ENCODE measurements around the gene COL18A1. TPM values are rescaled to one million over a fixed set of nuclear protein-coding genes. Genes with fewer than 3 reads are reported as not detected.

COL18A1 gene
- polyA plus RNA-seq, 1 of the 3 experiments (the other 2 are of a cell fraction), result 118 TPM

DNA sequence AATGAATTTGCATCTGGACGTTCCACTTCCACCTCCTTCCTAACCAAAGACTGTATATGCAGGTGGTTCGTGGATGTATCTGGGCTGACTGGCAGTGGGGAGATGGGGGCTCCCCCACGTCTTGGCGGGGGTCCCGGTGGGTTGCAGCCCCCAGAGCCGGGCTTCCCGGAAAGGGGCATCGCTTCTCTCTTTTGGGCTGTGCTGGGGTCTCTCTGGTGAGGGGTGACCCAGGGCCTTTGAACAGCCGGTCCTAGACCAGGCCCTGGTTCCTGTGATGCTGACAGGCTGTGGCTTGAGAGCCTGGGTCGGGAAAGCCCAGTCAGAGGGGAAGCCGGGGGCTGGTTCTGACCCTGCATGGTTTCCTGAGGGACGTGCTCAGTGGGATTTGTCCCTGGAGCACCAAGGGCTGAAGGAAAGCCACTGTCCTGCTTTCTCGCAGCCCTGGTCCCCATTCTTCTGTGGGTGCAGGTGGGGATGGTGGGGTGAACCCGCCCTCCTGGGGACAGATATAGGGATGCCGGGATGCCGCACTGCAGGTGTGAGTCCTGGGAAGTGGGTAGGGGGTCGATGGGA is 29.8 kb downstream of the COL18A1 start:
- H4K20me1 ChIP-seq (ENCODE audit: insufficient read depth), result peaks cover 45% of the 10 kb centered on the region
- TF ChIP-seq ZBTB33 (IDR thresholded peaks at IDR 0.05; ENCODE audit: borderline replicate concordance, low read depth) (no peak), RFX5 (IDR thresholded peaks at IDR 0.05; ENCODE audit: low read length) (no peak), RAD21 (IDR thresholded peaks at IDR 0.05; ENCODE audit: low read length) (no peak), EP300 (IDR thresholded peaks at IDR 0.05; ENCODE audit: borderline replicate concordance in 1 of 2, low read depth in 1 of 2, low read length in 1 of 2) (no peak), FOSL2 (IDR thresholded peaks at IDR 0.05; ENCODE audit: borderline replicate concordance, low read depth) (no peak), RCOR1 (IDR thresholded peaks at IDR 0.05; ENCODE audit: low read length) (no peak), CHD2 (IDR thresholded peaks at IDR 0.05; ENCODE audit: low read length, partially characterized antibody) (no peak), ELF1 (IDR thresholded peaks at IDR 0.05) (no peak), MEF2A (IDR thresholded peaks at IDR 0.05; ENCODE audit: borderline replicate concordance, low read depth) (no peak), REST (IDR thresholded peaks at IDR 0.05; ENCODE audit: low read depth, low read length) (no peak), MXI1 (IDR thresholded peaks at IDR 0.05; ENCODE audit: low read depth, low read length) (no peak), GABPA (IDR thresholded peaks at IDR 0.05; ENCODE audit: low read depth) (no peak), YY1 (IDR thresholded peaks at IDR 0.05; ENCODE audit: low read depth) (no peak), SIN3A (IDR thresholded peaks at IDR 0.05; ENCODE audit: borderline replicate concordance, low read depth, low read length) (no peak)
- TF ChIP-seq, protein P1, sequence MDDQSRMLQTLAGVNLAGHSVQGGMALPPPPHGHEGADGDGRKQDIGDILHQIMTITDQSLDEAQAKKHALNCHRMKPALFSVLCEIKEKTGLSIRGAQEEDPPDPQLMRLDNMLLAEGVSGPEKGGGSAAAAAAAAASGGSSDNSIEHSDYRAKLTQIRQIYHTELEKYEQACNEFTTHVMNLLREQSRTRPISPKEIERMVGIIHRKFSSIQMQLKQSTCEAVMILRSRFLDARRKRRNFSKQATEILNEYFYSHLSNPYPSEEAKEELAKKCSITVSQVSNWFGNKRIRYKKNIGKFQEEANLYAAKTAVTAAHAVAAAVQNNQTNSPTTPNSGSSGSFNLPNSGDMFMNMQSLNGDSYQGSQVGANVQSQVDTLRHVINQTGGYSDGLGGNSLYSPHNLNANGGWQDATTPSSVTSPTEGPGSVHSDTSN (IDR thresholded peaks at IDR 0.05), result no peak
- TF ChIP-seq, protein P2, sequence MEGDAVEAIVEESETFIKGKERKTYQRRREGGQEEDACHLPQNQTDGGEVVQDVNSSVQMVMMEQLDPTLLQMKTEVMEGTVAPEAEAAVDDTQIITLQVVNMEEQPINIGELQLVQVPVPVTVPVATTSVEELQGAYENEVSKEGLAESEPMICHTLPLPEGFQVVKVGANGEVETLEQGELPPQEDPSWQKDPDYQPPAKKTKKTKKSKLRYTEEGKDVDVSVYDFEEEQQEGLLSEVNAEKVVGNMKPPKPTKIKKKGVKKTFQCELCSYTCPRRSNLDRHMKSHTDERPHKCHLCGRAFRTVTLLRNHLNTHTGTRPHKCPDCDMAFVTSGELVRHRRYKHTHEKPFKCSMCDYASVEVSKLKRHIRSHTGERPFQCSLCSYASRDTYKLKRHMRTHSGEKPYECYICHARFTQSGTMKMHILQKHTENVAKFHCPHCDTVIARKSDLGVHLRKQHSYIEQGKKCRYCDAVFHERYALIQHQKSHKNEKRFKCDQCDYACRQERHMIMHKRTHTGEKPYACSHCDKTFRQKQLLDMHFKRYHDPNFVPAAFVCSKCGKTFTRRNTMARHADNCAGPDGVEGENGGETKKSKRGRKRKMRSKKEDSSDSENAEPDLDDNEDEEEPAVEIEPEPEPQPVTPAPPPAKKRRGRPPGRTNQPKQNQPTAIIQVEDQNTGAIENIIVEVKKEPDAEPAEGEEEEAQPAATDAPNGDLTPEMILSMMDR (IDR thresholded peaks at IDR 0.05), result no peak

More for the DNA sequence above, 29.8 kb downstream of the COL18A1 start:
- Histone ChIP-seq H3K27me3 (ENCODE audit: insufficient read depth) (no peaks in the 10 kb centered on the region), H3K9ac (no peak overlapping the region), H3K27ac (ENCODE audit: low read depth in 2 of 2, low read length in 1 of 2) (no peak overlapping the region), H3K9me3 (no peaks in the 10 kb centered on the region), H2AFZ (ENCODE audit: low read depth) (no peak overlapping the region), H3F3A (replicated peaks; ENCODE audit: insufficient read depth) (no peaks in the 10 kb centered on the region), H3K79me2 (ENCODE audit: insufficient read depth) (peaks cover 74% of the 10 kb centered on the region), H3K9me2 (no peaks in the 10 kb centered on the region), H3K4me1 (ENCODE audit: control insufficient read depth in 1 of 2, insufficient read depth in 2 of 2, low read depth in 1 of 2, low read length in 1 of 2) (peaks cover 14 to 21% of the 10 kb centered on the region in 2 experiments; a peak in 2 of 4 replicates), H3K4me3 (ENCODE audit: low read depth in 2 of 2, low read length in 1 of 2) (no peak overlapping the region), H3K36me3 (replicated peaks in 1 of 2; ENCODE audit: control insufficient read depth in 1 of 2, insufficient read depth in 2 of 2, low read length in 1 of 2) (no peaks in the 10 kb centered on the region), H3K4me2 (no peak overlapping the region)
- ChIA-PET POLR2A (no interaction called here), CTCF (interaction anchor here (0.8 to 5.2 kb wide), 4 partner anchors 85 to 296 kb away, joined by 3 to 54 read pairs (median 20); no protein-coding TSS in a partner anchor)
- no peak for DNase-seq
- 86% methylated on average over 11 of the region's 17 CpGs for WGBS (ENCODE audit: low lambda C conversion rate)
